Choroid plexus epithelial cell (primary cell): ENCODE measurements around the gene MPV17L2.
"Not testable (repeated sequence)": the region's sequence is repeated elsewhere in the genome, so short reads cannot be mapped to it uniquely, and the experiment has no call there.

ENCODE experiments used
- DNase-seq: peaks from one replicate; pipeline ENCODE4 v3.0.0-alpha.2; 2010; ENCODE audit warnings: low read depth
- H3K4me3 ChIP-seq: 2 replicates; pipeline ENCODE4 v1.5.1; 2011; ENCODE audit warnings: low read depth, mild to moderate bottlenecking, control low read depth, low read length, moderate library complexity
- TF ChIP-seq, protein P1 (sequence below): conservative IDR thresholded peaks from 2 replicates; pipeline ENCODE4 v1.5.1; 2011; ENCODE audit warnings: low read depth, mild to moderate bottlenecking, control low read depth, inconsistent platforms, low read length, moderate library complexity

The MPV17L2 gene

DNA sequence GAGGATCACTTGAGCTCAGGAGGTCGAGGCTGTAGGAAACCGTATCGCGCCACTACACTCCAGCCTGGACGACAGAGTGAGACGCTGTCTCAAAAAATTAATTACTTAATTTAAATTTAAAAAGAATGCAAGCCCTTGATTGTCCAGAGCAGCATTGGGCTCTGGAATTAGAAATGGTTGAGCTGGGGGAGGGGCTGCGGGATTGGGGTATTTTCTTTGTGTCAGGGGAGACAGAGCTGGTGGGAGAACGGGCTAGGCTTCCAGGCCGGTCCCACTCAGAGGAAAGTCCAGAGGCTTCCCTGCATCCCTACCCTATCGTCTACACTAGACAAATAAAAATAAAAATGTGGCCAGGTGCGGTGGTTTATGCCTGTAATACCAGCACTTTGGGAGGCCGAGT lies 13.0 kb downstream of the MPV17L2 start:
- TF ChIP-seq, protein P1, sequence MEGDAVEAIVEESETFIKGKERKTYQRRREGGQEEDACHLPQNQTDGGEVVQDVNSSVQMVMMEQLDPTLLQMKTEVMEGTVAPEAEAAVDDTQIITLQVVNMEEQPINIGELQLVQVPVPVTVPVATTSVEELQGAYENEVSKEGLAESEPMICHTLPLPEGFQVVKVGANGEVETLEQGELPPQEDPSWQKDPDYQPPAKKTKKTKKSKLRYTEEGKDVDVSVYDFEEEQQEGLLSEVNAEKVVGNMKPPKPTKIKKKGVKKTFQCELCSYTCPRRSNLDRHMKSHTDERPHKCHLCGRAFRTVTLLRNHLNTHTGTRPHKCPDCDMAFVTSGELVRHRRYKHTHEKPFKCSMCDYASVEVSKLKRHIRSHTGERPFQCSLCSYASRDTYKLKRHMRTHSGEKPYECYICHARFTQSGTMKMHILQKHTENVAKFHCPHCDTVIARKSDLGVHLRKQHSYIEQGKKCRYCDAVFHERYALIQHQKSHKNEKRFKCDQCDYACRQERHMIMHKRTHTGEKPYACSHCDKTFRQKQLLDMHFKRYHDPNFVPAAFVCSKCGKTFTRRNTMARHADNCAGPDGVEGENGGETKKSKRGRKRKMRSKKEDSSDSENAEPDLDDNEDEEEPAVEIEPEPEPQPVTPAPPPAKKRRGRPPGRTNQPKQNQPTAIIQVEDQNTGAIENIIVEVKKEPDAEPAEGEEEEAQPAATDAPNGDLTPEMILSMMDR: no peak
- no peak for DNase-seq
- no peak overlapping the region for H3K4me3 ChIP-seq

DNA sequence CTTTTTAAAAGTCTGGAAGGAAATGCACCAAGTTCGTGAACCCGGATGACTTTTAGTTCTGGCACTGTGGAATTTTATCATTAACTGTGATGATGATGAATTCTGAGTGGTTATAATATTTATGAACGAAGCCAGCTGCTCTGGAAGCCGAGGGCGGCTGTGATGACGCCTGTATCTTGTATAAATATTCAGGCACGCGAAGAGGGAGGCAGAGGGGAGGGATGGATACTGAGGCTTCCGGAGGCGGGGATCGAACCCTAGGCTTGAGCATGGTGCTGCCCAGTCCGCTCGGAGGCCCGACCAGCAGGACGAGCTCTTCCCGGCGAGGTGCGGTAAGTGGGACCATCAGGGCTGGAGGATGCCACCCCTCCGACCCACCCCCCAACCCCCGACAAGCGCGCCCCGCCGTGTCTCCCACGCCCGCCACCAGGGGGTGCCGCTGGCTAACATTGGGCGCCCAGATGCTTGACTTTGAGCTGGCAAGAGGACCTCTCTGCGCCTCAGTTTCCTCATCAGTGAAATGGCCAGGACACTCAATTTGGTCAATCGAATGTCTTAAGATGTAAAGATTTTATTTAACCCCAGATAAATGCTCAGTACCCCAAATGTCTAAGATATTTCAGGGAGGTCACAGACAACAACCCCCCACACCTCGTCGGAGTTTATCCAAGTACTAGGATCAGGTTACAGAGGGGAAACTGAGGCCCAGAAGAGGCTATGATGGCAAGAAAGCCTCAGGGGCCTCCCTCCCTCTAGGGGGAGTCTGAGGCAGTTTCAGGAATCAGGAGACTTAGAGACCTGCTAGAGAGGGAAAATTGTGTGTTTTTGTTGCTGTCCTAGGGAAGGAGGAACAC lies 15.3 kb downstream of the MPV17L2 start:
- peak; percentile 49 for DNase-seq
- TF ChIP-seq, protein P1: peak; percentile 62
- no peak overlapping the region for H3K4me3 ChIP-seq

DNA sequence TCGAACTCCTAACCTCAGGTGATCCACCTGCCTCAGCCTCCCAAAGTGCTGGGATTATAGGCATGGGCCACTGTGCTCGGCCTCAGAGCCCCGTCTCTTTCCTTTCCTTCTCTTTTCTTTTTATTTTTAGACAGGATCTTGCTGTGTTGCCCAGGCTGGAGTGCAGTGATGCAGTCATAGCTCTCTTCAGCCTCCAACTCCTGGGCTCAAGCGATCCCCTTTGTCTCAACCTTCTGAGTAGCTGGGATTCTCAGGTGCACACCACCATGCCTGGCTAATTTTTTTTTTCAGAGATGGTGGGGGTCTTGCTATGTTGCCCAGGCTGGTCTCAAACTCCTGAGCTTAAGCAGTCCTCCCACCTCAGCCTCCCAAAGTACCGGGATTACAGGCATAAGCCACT lies 16.9 kb downstream of the MPV17L2 start:
- DNase-seq: not testable (repeated sequence)

DNA sequence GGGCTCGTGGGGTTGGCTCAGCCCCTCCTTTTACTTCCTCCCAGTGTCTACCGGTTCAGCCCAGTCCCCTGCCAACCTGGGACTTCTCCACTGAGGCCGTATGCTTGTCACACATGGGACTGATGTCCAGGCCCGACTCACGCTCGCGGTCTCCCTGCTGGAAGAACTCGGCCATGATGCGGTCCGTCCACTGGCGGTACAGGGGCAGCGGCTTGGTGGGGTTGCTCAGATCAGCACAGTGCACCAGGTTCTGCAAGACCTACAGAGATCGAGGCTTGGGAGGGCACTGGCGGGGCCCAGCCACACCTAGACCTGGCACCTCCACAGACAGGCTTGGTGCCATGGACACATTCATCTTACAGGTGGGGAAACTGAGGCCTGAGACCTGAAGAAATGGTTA lies 18.7 kb downstream of the MPV17L2 start:
- TF ChIP-seq, protein P1: no peak
- no peak overlapping the region for H3K4me3 ChIP-seq
- no peak for DNase-seq

More for the DNA sequence above, 16.9 kb downstream of the MPV17L2 start:
- H3K4me3 ChIP-seq: not testable (repeated sequence)

DNA sequence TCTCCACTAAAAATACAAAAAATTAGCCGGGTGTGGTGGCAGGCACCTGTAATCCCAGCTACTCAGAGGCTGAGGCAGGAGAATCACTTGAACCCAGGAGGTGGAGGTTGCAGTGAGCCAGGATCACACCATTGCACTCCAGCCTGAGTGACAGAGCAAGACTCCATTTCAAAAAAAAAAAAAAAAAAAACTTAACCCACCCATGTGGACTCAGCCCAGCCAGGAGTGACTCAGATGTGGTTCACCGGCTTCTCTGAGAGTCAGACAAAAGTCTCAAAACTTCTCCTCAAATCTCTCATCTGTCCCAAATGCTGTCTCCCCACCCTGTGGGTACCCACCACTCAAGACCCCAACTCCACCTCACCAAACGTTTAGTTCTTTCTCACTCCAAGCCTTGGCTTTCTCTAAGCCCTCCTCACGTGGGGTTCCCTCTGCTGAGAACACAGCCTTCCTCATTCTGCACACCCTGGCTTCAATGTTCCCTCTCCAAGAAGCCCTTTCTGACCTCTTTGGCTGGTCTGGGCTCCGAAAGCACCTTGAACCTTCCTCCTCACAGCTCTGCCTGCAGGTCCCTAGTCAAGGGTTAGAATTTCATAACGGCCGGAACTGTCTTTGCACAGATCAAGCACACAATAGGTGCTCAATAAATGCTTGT lies 21.9 kb downstream of the MPV17L2 start:
- H3K4me3 ChIP-seq: no peak overlapping the region
- peak; percentile 48 for DNase-seq
- TF ChIP-seq, protein P1: no peak

DNA sequence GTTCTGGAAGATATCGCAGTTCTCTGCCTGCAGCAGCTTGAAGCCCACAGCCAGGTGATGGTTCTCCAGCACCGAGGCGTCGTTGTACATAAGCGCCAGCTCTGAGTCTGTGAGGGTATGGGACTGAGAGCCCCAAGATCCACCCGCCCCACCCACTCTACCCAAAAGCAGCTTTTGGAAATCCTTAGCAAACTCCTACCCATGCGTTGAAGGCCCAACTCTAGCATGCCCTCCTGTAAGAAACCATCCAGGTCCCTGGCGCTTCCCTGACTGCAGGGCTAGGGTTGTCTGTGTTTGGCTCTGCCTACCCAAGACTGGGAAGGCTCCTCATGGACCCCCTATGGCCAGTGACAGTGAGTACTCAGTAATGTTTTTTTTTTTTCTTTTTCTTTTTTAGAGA lies 23.8 kb downstream of the MPV17L2 start:
- DNase-seq: no peak
- no peak overlapping the region for H3K4me3 ChIP-seq
- TF ChIP-seq, protein P1: no peak

DNA sequence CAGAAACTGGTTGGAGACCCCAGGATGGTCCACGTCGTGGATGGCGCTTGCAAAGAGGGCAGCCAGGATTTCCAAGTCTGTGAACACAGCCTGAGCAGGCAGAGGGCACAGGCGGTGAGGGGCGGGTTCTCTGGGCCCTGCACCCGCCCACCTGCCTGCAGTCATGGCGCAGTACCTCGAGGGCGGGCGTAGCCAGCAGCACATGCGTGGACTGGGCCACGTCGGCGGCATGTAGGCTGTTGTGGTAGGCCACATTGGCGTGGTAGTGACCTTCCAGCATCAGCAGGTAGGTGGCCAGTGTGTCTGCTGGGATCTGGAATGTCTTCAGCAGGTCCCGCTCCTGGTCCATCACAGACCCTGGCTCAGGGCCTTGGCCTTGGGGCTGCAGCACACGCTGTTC lies 25.1 kb downstream of the MPV17L2 start:
- no peak for DNase-seq
- TF ChIP-seq, protein P1: no peak

More for the DNA sequence above, 25.1 kb downstream of the MPV17L2 start:
- H3K4me3 ChIP-seq: no peak overlapping the region
